ENCODE results near the gene KRT75.

- TF ChIP-seq CTCF (IDR thresholded peaks at IDR 0.05; ENCODE audit: low read depth, low read length, poor library complexity, severe bottlenecking) = no peak
- TF ChIP-seq EZH2phosphoT487 (IDR thresholded peaks at IDR 0.05; ENCODE audit: borderline replicate concordance, low read length) = no peak
These were observed 8.1 kb downstream of the KRT75 start for GRCh38 chr12:52426034-52426433.
